Sigmoid colon (tissue), 7 donors: ENCODE data around the gene MTR. TPM values are rescaled to one million over a fixed set of nuclear protein-coding genes. Genes with fewer than 3 reads are reported as not detected.

Experiments
- DNase-seq: peaks from one replicate; pipeline ENCODE4 v3.0.0-alpha.2; 2019
- H3K27ac ChIP-seq, 4 donors: fragments of 200-600 bp; sonication (generic); one replicate each; pipeline ENCODE4 v1.5.1; 2016 to 2019; ENCODE audit warnings: mild to moderate bottlenecking in 1 of 4
- H3K27me3 ChIP-seq, 3 donors: fragments of 200-600 bp; sonication (generic); one replicate each; pipeline ENCODE4 v1.5.1; 2019; ENCODE audit warnings: mild to moderate bottlenecking in 1 of 3
- H3K36me3 ChIP-seq, 4 donors: fragments of 200-600 bp; sonication (generic); one replicate each; pipeline ENCODE4 v1.5.1; 2016 to 2019
- H3K4me1 ChIP-seq, 4 donors: fragments of 200-600 bp; sonication (generic); one replicate each; pipeline ENCODE4 v1.5.1; 2017 to 2019
- H3K4me3 ChIP-seq, 4 donors: fragments of 200-600 bp; sonication (generic); one replicate each; pipeline ENCODE4 v1.5.1; 2017 to 2019; ENCODE audit warnings: mild to moderate bottlenecking in 2 of 4, moderate library complexity in 1 of 4
- H3K9me3 ChIP-seq, 4 donors: fragments of 200-600 bp in 3 of 4; sonication (generic) in 3 of 4; one replicate each; pipeline versions ENCODE4 v1.5.1 to v1.6.1; 2013 to 2019
- EP300 ChIP-seq, 4 donors: sonication (generic); formaldehyde crosslinking; IDR thresholded peaks; one replicate each; pipeline ENCODE4 v1.6.1; 2017; ENCODE audit warnings: antibody characterized with exemption in 4 of 4
- POLR2A ChIP-seq, 2 donors: fragments of 450-650 bp; IDR thresholded peaks; one replicate each; pipeline ENCODE4 v1.6.1; 2016; ENCODE audit warnings: antibody characterized with exemption in 2 of 2, mild to moderate bottlenecking in 2 of 2, moderate library complexity in 2 of 2
- POLR2AphosphoS5 ChIP-seq, 4 donors: sonication (generic); formaldehyde crosslinking; IDR thresholded peaks; one replicate each; pipeline ENCODE4 v1.6.1; 2017; ENCODE audit warnings: antibody characterized with exemption in 4 of 4
- WGBS, 2 donors: extraction: QIAGEN DNeasy Blood & Tissue Kit; methylation state at CpG; one replicate each; pipeline ENCODE4 v1.1.7; 2013; 5-methylcytosine and 5-hydroxymethylcytosine counted together
- intact Hi-C: fragments of 100-400 bp; cut with DNase I; formaldehyde crosslinking; loops from one replicate; pipeline ENCODE4 v1.15.1; 2023
- polyA plus RNA-seq, 3 donors: library from polyadenylated mRNA; stranded (reverse); fragments of 200-250 nt; gene quantifications; one replicate each; pipeline ENCODE4 v1.2.3, GENCODE V29; 2013
- total RNA-seq, 4 donors: library from RNA; depleted of rRNA; stranded (reverse); fragments of >200 nt; gene quantifications; one replicate each; pipeline ENCODE4 v1.1.0, GENCODE V29; 2016
- TF ChIP-seq, protein P1 (sequence below), 4 experiments: fragments of 450-650 bp in 3 of 4; fragments of 200-600 bp in 1 of 4; IDR thresholded peaks; one replicate each; pipeline ENCODE4 v1.5.1; 2016 to 2019; ENCODE audit warnings: antibody characterized with exemption in 4 of 4, mild to moderate bottlenecking in 3 of 4, moderate library complexity in 2 of 4
- donor health status: healthy with polysubstance abuse.
- donor health status: Bipolar disorder and iron deficiency.
- donor health status: healthy.

Gene MTR
- total and polyA plus RNA-seq, 7 donors, result 1.2 to 38.4 (median 28.2) TPM

DNA sequence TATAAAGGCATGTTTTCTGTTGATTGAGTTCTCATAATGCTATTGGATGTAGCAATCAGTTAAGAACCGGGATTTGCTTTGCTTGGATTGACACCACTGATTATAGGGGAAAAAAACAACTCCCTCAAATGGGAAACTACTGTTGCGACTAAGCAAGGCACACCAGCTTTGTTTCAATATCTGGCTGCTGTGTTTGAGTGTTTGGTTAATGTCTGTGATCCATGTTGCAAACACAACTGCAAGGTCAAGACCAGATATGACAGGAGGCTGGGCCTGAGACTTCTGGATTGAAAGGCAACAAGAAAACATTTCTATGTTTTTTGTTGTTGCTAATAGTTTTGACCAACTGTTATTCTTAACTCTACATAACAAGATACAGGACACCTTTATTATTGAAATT is 50.7 kb downstream of the MTR start:
- no peaks in the 10 kb centered on the region for H3K27me3 ChIP-seq
- no peak for TF ChIP-seq POLR2A (IDR thresholded peaks at IDR 0.05)
- TF ChIP-seq EP300 (IDR thresholded peaks at IDR 0.05), result no peak
- no peak for TF ChIP-seq POLR2AphosphoS5 (IDR thresholded peaks at IDR 0.05)
- TF ChIP-seq, protein P1, sequence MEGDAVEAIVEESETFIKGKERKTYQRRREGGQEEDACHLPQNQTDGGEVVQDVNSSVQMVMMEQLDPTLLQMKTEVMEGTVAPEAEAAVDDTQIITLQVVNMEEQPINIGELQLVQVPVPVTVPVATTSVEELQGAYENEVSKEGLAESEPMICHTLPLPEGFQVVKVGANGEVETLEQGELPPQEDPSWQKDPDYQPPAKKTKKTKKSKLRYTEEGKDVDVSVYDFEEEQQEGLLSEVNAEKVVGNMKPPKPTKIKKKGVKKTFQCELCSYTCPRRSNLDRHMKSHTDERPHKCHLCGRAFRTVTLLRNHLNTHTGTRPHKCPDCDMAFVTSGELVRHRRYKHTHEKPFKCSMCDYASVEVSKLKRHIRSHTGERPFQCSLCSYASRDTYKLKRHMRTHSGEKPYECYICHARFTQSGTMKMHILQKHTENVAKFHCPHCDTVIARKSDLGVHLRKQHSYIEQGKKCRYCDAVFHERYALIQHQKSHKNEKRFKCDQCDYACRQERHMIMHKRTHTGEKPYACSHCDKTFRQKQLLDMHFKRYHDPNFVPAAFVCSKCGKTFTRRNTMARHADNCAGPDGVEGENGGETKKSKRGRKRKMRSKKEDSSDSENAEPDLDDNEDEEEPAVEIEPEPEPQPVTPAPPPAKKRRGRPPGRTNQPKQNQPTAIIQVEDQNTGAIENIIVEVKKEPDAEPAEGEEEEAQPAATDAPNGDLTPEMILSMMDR (IDR thresholded peaks at IDR 0.05), result no peak
- DNase-seq, result no peak
- intact Hi-C loops, result no loop called here
- no peaks in the 10 kb centered on the region for H3K9me3 ChIP-seq
- H3K36me3 ChIP-seq, result peaks cover 0 to 37% (median 8%) of the 10 kb centered on the region in 4 donors
- no peak overlapping the region for H3K27ac ChIP-seq
- no peak overlapping the region for H3K4me3 ChIP-seq
- WGBS, 2 donors, result 91 to 92% methylated on average over 2 of the region's 2 CpGs
- H3K4me1 ChIP-seq, result peaks cover 0 to 24% (median 16%) of the 10 kb centered on the region in 4 donors

DNA sequence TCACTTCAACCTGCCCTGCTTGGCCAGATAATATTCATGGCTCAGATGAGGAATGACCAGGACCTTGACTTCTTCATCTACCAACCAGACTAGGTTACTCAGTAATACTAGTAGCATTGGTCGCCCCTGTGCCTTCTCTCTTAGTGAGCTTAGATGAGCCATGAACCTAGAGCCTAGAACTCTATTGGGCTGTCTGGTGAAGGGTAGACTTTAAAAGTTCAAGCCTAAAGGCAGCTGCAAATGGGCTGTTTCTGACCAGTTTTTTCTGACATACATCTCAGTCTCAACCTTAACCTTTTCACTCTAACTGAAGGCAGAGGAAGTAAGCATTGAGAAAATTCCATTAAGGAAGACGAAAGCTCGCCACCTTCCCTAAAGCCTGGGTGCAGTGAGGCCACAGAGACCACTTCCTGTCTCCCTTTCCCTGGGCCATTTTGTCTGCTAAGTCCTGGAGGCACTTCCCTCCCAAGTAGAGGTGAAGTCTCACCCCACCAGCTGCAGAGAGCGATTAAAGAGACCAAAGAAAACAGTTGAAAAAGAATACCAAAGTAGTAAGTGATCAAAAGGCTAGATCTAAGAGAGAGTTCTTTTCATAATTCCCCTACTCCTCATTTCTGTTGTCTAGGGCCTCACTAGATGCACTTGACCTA is 53.3 kb downstream of the MTR start:
- no peak overlapping the region for H3K27ac ChIP-seq
- H3K4me1 ChIP-seq, result peaks cover 0 to 25% (median 16%) of the 10 kb centered on the region in 4 donors
- no peak overlapping the region for H3K4me3 ChIP-seq
- H3K9me3 ChIP-seq, result no peaks in the 10 kb centered on the region
- intact Hi-C loops, result no loop called here
- WGBS, 2 donors, result 73 to 89% methylated on average over 4 of the region's 4 CpGs
- no peak for DNase-seq
- H3K36me3 ChIP-seq, result peaks cover 0 to 50% (median 12%) of the 10 kb centered on the region in 4 donors
- no peaks in the 10 kb centered on the region for H3K27me3 ChIP-seq
- TF ChIP-seq, protein P1 (IDR thresholded peaks at IDR 0.05), result no peak
- no peak for TF ChIP-seq EP300 (IDR thresholded peaks at IDR 0.05)
- no peak for TF ChIP-seq POLR2A (IDR thresholded peaks at IDR 0.05)
- no peak for TF ChIP-seq POLR2AphosphoS5 (IDR thresholded peaks at IDR 0.05)

GRCh38 chr1:236850077-236850979 is 55.2 kb downstream of the MTR start:
- Histone ChIP-seq H3K4me1 (peaks cover 0 to 26% (median 9%) of the 10 kb centered on the region in 4 donors), H3K36me3 (peaks cover 0 to 61% (median 12%) of the 10 kb centered on the region in 4 donors), H3K4me3 (no peak overlapping the region), H3K9me3 (no peaks in the 10 kb centered on the region), H3K27ac (no peak overlapping the region), H3K27me3 (no peaks in the 10 kb centered on the region)
- intact Hi-C loops, result no loop called here
- WGBS, 2 donors, result 87 to 95% methylated on average over 8 of the region's 8 CpGs
- no peak for TF ChIP-seq EP300 (IDR thresholded peaks at IDR 0.05)
- DNase-seq, result no peak

- no peak overlapping the region for H3K27ac ChIP-seq
- TF ChIP-seq EP300 (IDR thresholded peaks at IDR 0.05) (no peak), POLR2AphosphoS5 (IDR thresholded peaks at IDR 0.05) (no peak), POLR2A (IDR thresholded peaks at IDR 0.05) (no peak)
- TF ChIP-seq, protein P1 (IDR thresholded peaks at IDR 0.05), result no peak
- DNase-seq, result no peak
- intact Hi-C loops, result no loop called here
- H3K4me1 ChIP-seq, result peaks cover 0 to 20% (median 8%) of the 10 kb centered on the region in 4 donors
- 85 to 91% methylated on average over 3 of the region's 3 CpGs for WGBS, 2 donors
- H3K9me3 ChIP-seq, result no peaks in the 10 kb centered on the region
- no peaks in the 10 kb centered on the region for H3K27me3 ChIP-seq
- H3K36me3 ChIP-seq, result peaks cover 0 to 74% (median 16%) of the 10 kb centered on the region in 4 donors
- no peak overlapping the region for H3K4me3 ChIP-seq
These were observed 56.8 kb downstream of the MTR start for GRCh38 chr1:236851871-236852270.
